NCI-H446 treated with DMSO at 0.1 percent for 48 hours (cell line): ENCODE measurements around the gene TRUB1.
"Not testable (repeated sequence)": the region's sequence is repeated elsewhere in the genome, so short reads cannot be mapped to it uniquely, and the experiment has no call there.

ENCODE experiments used
- DNase-seq: peaks from one replicate; lab custom pipeline; 2025; lab: John Stamatoyannopoulos, UW

TRUB1 gene

DNA sequence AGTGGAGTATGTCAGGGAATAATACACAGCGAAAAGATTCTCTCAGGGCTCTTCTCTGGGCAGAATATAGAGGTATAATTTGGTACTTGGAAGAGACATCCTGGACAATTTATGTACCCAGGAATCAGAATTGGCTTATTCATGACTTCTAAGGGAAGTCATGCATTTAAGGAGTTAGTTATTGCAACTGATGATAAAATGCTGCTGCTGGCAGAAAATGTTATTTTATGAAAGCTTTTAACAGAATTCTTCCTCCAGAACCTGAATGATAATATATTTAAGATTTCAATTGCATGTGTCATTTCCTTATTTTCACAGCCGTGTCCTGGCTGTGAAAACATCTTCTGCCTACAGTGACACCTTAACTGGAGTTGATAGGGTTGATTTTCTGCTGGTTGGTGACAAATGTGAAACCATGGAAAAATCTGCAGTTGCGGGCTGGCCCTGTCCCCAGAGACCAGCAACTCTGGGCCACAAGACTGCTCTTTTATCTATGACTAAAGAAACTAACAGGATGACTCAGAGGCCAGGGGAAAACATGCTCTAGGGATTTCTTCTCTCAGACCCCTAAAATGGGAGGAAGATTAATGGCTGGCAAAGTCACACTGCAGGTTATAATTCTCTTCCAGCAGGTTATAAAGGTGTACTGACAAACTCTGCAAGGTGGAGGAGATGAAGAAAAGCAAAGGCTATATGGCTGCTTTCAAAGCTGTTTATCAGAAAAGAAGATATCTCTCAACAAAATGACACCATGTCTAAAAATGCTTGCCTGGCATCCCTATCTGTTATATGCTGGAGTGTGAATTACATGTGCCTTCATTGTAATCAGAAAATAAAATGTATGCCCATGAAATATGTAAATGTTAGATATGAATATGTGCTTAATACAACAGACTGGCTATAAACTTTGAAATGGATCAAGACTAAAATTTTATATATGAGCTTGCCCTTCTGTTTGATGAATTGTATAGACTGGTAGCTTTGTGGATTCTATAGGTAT lies 12.1 kb upstream of the TRUB1 start:
- no peak for DNase-seq

GRCh38 chr10:114928818-114929217 lies 9.2 kb upstream of the TRUB1 start:
- no peak for DNase-seq

DNA sequence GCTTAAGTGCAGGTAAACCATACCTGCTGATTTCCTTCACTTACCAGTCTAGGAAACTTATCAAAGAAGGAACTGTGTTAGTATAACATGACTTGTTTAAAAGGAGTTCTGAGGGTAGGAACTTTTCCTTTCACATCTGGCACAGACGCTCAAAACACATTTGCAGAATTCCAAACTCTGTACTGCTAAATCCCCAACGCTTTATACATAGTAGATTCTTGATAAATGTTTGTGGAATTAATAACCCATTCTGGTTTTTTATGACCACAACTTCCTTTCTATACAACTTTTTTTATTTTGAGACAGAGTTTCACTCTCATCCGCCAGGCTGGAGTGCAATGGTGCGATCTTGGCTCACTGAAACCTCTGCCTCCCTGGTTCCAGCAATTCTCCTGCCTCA lies 7.7 kb upstream of the TRUB1 start:
- no peak for DNase-seq

- DNase-seq = no peak
These were observed 6.8 kb upstream of the TRUB1 start for GRCh38 chr10:114931072-114931679.

GRCh38 chr10:114932225-114932624 lies 5.8 kb upstream of the TRUB1 start:
- DNase-seq = no peak

DNA sequence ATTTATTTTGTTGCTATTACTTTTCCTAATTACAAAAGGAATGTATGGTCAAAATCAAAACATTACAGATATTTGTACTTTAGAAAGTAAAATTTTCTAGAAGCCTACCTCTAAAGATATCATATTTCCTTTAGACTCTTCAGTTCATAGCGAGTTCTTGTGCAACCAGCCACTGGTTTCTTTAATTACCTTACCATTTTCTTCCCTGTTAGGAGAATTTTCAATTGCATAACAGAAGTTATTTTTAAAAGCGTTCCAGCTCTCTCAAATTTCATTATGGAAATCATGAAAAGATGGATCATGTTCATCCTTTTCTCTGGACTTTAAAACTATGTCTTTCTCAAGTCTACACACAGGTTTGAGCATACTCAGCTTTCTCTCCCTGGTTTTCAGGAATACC lies 5.0 kb upstream of the TRUB1 start:
- no peak for DNase-seq

DNA sequence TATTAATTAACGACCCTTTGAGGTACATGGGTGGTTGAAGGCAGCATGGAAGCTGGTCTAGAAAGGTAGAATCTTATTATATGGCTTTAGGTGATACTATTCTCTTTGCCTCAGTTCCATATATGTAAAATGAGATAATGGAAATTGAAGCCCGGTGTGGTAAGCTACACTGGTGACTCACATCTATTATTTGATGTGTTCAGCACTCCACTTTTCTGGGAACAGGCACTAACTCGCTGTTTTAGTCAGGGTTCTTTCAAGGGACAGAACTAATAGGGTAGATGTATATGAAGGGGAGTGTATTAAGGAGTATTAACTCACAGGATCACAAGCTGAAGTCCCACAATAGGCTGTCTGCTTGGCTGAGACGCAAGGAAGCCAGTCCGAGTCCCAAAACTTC lies 4.4 kb upstream of the TRUB1 start:
- no peak for DNase-seq

DNA sequence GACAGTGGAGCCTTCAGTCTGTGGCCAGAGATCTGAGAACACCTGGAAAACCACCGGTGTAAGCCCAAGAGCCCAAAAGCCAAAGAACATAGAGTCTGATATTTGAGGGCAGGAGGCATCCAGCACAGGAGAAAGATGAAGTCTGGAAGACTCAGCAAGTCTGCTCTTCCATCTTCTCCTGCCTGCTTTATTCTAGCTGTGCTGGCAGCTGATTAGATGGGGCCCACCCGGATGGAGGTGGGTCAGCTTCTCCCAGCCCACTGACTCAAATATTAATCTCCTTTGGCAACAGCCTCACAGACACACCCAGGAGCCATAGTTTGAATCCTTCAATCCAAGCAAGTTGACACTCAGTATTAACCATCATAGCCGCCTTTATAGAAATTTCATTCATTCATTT lies 4.0 kb upstream of the TRUB1 start:
- DNase-seq = not testable (repeated sequence)

GRCh38 chr10:114938856-114939193 lies 830 bp downstream of the TRUB1 start:
- DNase-seq = no peak

GRCh38 chr10:114940735-114941134 lies 2.7 kb downstream of the TRUB1 start:
- DNase-seq = no peak

GRCh38 chr10:114943000-114943399 lies 5.0 kb downstream of the TRUB1 start:
- DNase-seq = no peak

- no peak for DNase-seq
These were observed 15.1 kb downstream of the TRUB1 start for GRCh38 chr10:114953047-114953446.

DNA sequence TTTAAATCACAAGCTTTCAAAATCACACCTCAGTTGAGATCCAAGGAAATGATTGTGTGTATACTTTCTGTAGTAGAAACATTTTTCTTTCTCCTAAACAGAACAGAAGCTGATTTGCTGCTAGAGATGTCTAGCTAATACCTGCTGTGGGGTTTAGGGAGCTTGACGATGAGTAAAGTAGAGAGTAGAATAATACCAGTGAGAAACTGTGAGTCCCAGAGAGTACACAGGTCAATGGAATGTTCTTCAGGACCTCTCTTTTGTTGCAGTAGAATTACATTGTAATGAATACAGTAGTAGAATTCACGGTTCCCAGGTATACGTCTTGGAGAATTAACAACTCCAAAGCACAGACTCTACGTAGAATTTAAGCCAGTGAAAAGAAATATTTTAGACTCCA lies 18.0 kb downstream of the TRUB1 start:
- no peak for DNase-seq

DNA sequence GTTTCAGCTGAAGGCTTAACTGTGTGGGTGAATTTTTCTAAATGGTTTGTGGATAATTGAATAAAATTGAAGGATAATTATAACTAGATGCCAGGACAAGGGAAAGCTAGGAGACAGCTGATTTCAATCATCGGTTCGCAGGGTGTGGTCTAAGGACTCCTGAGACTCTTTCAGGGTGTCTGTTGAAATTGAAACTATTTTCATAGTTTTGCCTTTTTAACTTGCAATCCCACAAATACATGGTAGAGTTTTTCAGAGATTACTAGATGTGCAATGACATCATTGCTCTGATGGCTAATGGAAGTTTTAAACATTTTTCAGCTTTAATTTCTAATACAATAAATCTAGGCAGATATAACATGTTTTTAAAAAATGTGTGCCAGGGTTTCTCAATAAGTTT lies 18.5 kb downstream of the TRUB1 start:
- no peak for DNase-seq

- DNase-seq = no peak
These were observed 19.1 kb downstream of the TRUB1 start for GRCh38 chr10:114957122-114957521.

DNA sequence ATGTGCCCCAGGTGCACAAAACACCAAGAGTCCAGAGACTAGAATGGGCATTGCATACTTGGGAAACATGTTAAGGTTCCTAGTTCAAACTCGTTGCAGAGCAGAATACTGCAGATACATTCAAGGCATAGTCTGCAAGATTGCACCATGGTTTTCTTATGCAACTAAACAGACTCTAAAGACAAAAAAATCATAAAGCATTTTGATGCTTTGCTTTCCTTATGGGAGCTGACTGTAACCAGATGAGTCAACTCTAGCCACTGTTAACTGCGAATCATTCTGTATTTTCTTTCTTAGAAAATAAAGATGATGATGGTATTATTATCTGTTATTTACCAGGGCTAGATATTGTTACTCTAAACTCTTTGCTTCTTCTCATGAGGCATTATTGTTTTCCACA lies 19.7 kb downstream of the TRUB1 start:
- no peak for DNase-seq

DNA sequence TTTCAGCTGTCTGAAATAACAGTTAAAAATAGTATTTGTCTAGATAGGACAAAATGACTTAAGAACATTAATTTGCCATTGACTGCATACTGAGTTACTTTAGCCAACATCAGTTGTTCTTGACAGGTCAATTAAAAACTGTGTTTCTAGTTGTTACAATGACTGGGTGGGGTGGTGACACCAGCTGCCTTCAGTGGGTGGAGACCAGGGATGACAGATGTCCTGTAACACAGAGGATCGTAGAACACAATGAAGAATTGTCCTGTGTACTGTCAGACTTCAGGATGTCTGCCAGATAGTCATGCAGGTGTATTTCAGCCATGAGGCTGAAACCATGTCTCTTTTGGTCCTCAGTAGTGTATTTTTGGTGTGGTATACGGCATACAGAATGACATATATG lies 24.4 kb downstream of the TRUB1 start:
- DNase-seq = no peak

GRCh38 chr10:114963908-114964307 lies 25.9 kb downstream of the TRUB1 start:
- no peak for DNase-seq

DNA sequence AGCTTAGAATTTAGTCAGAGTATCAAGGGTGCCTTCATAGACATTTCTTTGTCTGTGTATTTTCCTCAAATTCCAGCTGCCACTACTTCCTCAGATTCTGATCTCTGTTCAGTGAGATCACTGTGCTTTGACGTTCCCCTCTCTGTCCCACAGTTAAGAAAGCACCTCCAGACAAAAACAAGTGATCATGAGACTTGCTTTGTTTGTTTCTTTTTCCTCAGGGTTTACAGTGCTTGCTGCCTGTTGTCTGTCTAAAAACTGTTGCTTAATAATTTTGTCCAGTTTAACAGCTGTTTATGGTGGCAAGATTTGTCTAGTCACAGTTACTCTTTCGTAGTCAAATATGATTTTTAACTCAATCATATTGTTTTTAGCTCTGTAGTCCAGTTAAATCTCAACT lies 29.1 kb downstream of the TRUB1 start:
- DNase-seq = no peak

GRCh38 chr10:114970515-114970914 lies 32.5 kb downstream of the TRUB1 start:
- no peak for DNase-seq

GRCh38 chr10:114973306-114973705 lies 35.3 kb downstream of the TRUB1 start:
- DNase-seq = no peak

DNA sequence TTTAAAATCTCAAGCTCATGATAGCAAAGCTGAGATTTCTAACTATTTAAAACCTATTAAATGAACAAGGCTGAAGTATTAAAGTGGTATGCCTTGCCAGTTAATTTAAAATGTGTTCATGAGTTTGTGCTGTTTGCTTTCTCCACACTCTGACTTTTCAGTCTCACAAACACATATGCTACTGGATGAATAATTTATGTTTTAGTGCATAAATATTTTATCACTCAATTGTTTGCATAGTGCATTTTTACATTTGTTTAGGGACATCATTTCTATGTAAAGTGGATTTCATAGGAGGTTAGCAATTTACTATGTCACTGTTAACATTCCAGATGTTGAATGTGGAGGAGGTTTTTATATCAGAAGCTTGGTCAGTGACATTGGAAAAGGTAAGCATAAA lies 36.0 kb downstream of the TRUB1 start:
- DNase-seq = no peak

GRCh38 chr10:114974625-114975024 lies 36.6 kb downstream of the TRUB1 start:
- DNase-seq = no peak

GRCh38 chr10:114975091-114975490 lies 37.1 kb downstream of the TRUB1 start:
- no peak for DNase-seq
